ENCODE data around the gene TSC22D2. TPM values are rescaled to one million over a fixed set of nuclear protein-coding genes. Genes with fewer than 3 reads are reported as not detected.

Gene TSC22D2
- total and polyA plus RNA-seq, 2 donors (not counting 3 experiments of a cell fraction or from before 2014, with no cell fraction given): 7.6 to 43.9 TPM

GRCh38 chr3:150422907-150423306 lies 14.8 kb downstream of the TSC22D2 start:
- Histone ChIP-seq H3K9me1 (replicated peaks; ENCODE audit: control insufficient read depth, extremely low read depth, insufficient read depth, low read length) (no peaks in the 10 kb centered on the region), H3K9ac (replicated peaks; ENCODE audit: extremely low read depth, insufficient read depth, low read length) (no peak overlapping the region), H3K79me2 (ENCODE audit: control insufficient read depth, insufficient read depth, low read length) (peaks cover 98% of the 10 kb centered on the region), H3K27me3 (ENCODE audit: control insufficient read depth in 2 of 2, insufficient read depth in 2 of 2, low read length in 2 of 2) (no peaks in the 10 kb centered on the region), H2AFZ (ENCODE audit: low read depth, low read length) (no peak overlapping the region), H3K27ac (ENCODE audit: insufficient read depth, low read depth, low read length) (no peak overlapping the region), H3K4me2 (ENCODE audit: insufficient read depth, low read length) (no peak overlapping the region), H3K36me3 (ENCODE audit: control insufficient read depth in 2 of 2, extremely low read depth in 1 of 2, insufficient read depth in 2 of 2, low read length in 2 of 2) (peaks cover 0 to 7% of the 10 kb centered on the region in 2 experiments), H3K9me3 (replicated peaks; ENCODE audit: control insufficient read depth, insufficient read depth, low read length) (no peaks in the 10 kb centered on the region), H3K4me1 (ENCODE audit: control insufficient read depth, extremely low read depth, insufficient read depth, low read length) (peaks cover 24% of the 10 kb centered on the region), H3K4me3 (replicated peaks in 1 of 3; ENCODE audit: insufficient read depth in 1 of 3, low read depth in 1 of 3, low read length in 3 of 3) (no peak overlapping the region), H4K20me1 (replicated peaks; ENCODE audit: control insufficient read depth, extremely low read depth, insufficient read depth, low read length) (peaks cover 24% of the 10 kb centered on the region)
- no peak for TF ChIP-seq POLR2A (IDR thresholded peaks at IDR 0.05; ENCODE audit: low read depth, low read length)
- no peak for TF ChIP-seq JUN (IDR thresholded peaks at IDR 0.05; ENCODE audit: borderline replicate concordance, insufficient read depth, insufficient read length, low read depth)
- no peak for TF ChIP-seq FOS (IDR thresholded peaks at IDR 0.05; ENCODE audit: borderline replicate concordance, insufficient read depth, low read length)
- TF ChIP-seq, protein P1, sequence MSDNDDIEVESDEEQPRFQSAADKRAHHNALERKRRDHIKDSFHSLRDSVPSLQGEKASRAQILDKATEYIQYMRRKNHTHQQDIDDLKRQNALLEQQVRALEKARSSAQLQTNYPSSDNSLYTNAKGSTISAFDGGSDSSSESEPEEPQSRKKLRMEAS (IDR thresholded peaks at IDR 0.05; ENCODE audit: insufficient read depth, insufficient read length): no peak
- no peak for TF ChIP-seq EZH2 (IDR thresholded peaks at IDR 0.05; ENCODE audit: borderline replicate concordance, low read depth, low read length, severe bottlenecking)
- TF ChIP-seq CTCF (IDR thresholded peaks at IDR 0.05; ENCODE audit: extremely low read depth in 1 of 2, insufficient read depth in 1 of 2, low read depth in 1 of 2, low read length in 2 of 2): no peak
- TF ChIP-seq POLR2AphosphoS5 (IDR thresholded peaks at IDR 0.05; ENCODE audit: insufficient read depth, low read depth, low read length): no peak
- no peak for TF ChIP-seq MYC (IDR thresholded peaks at IDR 0.05; ENCODE audit: low read depth, low read length)
- TF ChIP-seq GATA2 (IDR thresholded peaks at IDR 0.05; ENCODE audit: insufficient read depth, insufficient read length, low read depth, low read length): no peak
- no peak for DNase-seq (ENCODE audit: low read depth, low spot score)
- intact Hi-C loops (cut with micrococcal nuclease): no loop called here
- ChIA-PET POLR2A (interaction anchor here (0.5 kb wide), 1 partner anchor 1891 kb away, joined by 3 read pairs; no protein-coding TSS in a partner anchor), CTCF (interaction anchor here (1.7 to 2.1 kb wide), 2 partner anchors 8 to 73 kb away, joined by 5 read pairs; no protein-coding TSS in a partner anchor)
- BruUV-seq (replicated peaks): no TSS peak
- dilution Hi-C loops (cut with MboI; ENCODE audit: extremely low pct_ligation_motif_present, low sequenced_read_pairs): loop anchor here (25.0 kb wide), 1 partner anchor 186 kb away; no protein-coding TSS in a partner anchor
- no peak for FAIRE-seq

All from endothelial cell of umbilical vein (primary cell).